Hematopoietic multipotent progenitor cell treated with erythropoietin and hydrocortisone succinate and interleukin-3 and kit ligand, for 15 days (in vitro differentiated cells): ENCODE data around the gene MZT2B.
"Not testable (repeated sequence)": the region's sequence is repeated elsewhere in the genome, so short reads cannot be mapped to it uniquely, and the experiment has no call there.

Experiments
- DNase-seq: peaks from one replicate; pipeline ENCODE4 v3.0.0-alpha.2; 2015; ENCODE audit warnings: low spot score

MZT2B gene

DNA sequence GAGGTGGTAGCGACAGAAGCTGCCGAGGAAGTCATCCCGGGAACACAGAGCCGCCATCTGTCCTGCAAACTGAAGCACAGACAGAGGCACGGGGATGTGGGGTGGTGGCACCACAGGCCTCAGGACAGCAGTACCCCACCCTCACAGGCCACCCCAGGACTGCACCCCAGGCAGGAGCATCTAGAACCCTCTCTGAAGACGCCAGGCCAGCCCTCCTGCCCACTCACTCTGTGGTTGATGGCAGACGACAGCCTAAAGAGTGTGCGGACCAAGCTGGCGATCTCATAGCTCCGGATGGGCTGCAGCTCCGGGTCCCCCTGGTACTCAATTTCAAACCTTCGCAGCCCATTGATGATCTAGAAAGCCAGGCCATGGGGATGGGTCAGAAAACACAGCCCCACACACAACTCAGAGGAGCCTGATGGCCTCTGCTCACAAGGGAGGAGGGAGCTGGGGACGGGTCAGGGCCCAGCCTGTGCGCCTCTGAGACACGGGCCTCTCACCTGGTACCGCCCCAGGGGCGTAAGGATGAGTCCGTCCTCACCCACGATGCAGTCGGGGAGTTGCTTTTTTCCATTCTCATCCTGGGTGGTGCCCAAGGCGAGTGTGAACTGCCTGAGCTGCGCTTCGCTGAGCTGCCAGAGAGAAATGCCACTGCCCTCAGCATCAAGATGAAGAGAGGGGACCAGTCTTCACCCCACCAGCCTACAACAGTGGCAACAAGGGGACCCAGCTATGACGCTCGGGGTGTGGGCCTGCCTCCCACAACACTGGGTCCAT lies 29.1 kb upstream of the MZT2B start:
- no peak for DNase-seq

DNA sequence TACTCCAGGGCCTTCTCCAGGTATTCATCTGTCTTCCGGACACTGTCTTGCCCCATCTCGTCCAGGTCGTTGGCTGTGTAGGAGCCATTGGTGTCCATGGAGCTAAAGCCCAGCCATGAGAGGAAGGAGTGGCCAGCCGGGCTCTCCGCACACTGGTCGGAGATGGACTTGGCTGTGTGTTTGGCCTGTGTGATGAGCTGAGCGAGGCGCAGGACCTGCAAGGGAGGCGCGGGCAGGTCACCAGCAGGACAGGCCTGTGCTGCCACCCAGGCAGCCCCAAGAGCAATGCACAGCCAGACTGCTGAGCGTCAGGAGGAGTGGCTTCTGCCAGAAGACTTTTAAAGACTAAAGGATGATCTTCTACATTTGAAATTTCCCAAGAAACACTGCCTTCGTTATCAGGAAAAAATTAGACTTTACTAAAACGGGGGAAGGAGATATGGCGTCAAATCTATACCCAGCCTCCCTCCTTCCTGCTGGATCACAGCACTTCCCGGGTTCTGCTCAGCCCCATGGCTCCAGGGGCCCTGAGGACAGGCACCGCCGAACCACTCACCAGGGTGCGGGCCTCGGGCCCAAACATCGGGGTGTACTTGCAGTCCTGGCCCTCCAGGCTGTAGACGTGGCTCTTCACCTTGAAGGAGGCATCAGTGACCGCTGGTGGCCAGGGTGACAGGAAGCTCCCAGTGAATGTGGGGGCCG lies 28.2 kb upstream of the MZT2B start:
- DNase-seq: not testable (repeated sequence)

DNA sequence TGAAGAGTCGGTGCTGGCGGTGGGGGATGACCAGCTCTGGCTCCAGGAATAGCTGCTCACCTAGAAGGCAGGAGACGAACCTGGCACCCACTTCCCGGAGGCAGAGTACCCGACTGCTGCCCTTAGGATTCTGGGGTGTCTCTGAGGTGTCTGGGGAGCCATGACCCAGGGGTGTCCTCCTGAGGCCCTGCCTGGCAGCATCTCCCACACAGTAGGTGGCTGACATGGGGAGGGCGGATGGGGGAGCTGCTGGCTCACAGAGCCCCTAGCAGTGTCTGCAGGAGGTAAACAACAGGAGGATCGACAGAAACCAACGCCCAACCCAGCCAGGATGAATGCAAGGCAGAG lies 27.7 kb upstream of the MZT2B start:
- DNase-seq: not testable (repeated sequence)

DNA sequence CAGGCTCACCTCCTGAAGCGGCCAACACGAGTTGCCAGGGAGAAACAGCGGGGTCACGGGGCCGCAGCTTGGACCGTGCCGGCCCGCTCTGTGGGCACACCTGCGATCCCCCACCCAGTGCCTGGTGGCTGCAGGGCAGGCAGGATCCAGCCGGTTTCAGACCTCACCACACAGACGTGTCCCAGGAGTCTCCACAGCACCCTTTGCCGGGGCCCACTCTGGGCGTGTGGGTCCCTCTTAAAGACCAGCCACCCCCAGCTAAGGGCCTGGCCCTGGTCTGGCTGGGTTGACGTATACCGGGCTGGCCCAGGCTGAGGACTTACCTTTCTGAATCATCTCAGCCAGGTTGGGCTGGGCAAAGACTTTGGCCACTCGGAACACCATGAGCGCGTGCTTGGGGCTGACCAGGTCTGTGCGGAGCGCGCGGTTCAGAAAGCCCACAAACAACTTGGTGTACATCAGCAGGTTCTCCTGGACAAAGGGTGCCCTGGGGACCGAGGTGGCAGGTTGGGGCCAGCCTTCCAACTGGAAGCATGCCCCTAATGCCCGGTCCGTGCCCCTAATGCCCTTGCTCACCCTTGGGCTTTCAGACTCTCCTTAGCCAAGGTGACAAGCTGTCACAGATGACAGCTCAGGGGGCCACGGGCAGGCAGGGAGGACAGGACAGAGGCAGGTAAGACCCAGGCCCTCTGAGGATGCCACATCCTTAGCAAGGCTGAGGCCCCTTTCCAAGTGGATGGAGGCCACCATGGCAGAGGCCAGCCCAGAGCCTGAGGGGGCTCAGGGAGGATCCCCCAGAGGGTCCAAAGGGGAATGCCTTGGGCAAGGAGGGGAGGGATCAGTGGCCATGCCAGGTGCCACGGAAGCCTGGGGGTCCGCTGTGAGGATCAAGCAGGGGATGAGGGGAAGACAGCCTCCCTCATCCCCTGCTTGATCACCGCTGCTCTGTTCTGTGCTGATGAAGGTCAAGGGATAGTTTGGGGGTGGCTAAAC lies 27.0 kb upstream of the MZT2B start:
- no peak for DNase-seq

DNA sequence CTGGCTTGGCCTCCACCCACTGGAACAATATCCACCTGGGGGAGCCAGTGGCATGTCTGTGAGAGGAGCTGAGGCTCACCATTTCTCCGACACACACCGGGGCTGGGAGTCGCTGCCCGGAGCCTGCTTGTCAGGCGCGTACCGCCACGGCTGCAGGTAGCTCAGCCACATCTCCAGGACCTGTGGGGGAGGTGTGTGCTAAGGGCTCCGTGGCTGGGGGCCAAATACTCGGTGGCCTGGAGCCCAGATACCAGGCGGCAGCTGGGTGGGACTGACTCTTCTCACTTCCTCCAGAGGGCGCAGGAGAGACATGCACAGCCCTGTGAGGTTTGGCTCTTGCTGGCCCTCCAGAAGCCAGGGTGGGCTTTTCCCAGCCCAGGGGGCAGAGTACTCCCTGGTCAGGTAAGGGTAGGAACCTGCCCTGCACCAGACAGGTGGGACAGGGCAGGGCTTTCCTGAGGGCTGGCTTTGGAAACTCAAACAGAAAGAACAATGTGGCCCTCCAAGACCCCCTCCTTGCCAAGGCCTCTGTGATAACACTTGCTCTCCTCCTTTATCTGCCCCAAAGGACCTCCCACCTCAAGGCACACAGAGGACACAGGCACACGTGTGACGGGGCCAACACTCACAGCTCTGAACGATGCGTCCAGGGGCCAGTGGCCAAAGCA lies 26.0 kb upstream of the MZT2B start:
- DNase-seq: peak; percentile 57

DNA sequence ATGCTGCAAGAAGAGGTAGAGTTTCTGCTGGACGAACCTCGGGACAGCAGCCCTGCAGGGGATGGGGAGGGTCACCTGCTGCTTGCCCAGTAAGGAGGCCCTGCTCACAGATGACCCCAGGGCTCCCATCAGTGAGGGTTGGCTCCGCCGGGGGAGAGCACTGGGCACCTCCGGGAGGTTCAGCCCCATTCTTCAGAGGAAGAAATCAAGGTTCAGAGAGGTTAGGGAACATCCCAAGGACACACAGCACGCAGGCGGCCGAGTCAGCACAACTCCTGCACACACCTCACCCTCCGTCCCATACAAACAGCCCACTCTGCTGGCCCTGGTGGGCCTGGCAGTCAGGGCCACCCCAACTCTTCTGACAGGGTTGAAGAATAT lies 25.4 kb upstream of the MZT2B start:
- no peak for DNase-seq

DNA sequence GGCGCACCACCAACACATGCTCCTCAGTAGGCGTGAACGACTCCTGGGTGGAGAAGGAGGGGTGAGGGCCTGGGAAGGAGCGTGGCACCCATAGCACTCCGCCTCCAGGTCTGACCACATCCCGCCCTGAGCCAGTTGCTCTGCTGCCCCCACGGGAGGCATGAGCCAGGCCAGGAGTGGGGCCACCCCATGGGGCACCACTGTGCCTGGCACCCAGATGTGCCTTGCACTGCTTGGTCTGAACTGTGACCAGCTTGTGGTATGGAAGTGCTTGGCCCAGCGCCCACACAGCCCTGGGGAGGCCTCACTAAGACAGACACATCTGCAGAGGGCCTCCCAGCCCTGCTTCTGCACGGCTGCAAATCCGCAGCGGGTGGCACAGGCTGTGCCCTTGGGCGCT lies 24.7 kb upstream of the MZT2B start:
- DNase-seq: not testable (repeated sequence)

DNA sequence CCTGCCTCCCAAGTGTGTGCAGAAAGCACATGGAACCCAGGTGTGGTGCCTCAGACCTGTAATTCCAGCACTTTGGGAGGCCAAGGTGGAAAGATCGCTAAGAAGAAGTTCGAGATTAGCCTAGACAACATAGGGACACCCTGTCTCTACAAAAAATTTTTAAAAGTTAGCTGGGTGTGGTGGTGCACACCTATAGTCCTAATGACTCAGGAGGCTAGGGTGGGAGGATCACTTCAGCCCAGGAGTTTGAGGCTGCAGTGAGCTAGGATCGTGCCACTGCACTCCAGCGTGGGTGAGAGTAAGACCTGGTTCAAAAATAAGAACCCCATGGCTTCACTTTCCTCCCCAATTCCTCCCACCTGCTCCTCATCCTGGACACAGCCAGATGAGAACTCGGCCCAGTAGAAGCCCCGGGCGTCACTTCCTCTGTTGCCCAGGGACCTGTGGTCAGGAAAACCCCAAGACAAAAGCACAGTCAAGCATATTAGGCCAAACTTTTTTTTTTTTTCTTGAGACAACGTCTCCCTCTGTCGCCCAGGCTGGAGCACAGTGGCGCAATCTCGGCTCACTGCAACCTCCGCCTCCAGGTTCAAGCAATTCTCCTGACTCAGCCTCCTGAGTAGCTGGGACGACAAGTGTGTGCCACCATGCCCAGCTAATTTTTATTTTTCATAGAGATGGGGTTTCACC lies 24.1 kb upstream of the MZT2B start:
- DNase-seq: not testable (repeated sequence)

DNA sequence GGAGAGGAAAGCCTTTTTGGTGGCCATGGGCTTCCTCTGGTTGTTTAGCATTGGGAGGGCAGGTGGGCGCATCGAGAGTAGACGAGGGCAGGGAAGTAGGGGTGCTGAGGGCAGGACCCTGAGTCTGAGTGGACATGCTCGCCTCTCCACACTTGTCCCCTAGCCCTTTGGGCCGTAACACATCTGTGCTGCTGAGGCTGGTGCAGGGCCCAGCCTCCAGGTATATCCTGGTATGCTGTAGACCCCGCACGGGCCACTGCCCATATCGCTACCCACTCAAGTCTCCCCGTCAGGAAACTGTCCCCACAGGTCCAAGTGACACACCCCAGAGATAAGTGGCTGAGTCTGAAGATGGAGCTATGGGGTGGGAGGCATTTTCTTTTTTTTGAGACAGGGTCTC lies 23.4 kb upstream of the MZT2B start:
- DNase-seq: no peak

DNA sequence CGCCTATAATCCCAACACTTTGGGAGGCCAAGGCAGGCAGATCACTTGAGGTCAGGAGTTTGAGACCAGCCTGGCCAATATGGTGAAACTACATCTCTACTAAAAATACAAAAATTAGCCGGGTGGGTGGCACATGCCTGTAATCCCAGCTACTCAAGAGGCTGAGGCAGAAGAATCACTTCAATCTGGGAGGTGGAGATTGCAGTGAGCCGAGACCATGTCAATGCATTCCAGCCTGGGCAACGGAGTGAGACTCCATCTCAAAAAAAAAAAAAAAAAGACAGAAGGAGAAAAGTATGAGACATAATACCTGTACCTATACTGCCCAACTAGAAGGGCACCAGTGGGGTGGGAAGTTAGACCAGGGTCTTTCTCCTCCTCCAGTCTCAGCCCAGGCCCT lies 22.7 kb upstream of the MZT2B start:
- not testable (repeated sequence) for DNase-seq

DNA sequence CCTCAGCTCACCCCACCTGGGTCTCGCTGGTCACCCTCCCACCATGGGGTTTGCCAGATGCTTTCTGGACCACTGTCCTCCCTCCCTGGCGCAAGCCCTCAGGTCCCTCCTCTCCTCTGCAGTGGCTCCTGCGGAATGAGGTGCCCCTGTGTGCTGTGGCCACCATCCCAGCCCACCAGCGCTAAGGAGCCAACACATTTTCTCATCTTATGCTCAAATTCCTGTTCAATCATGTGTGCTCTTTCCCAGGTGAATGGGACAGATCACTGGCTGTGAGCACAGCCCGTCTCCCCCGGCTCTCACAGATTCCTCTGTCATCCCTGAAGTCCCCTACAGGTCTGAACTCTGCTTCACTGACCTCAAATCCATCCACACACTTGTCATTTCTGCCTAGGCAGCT lies 21.9 kb upstream of the MZT2B start:
- no peak for DNase-seq

DNA sequence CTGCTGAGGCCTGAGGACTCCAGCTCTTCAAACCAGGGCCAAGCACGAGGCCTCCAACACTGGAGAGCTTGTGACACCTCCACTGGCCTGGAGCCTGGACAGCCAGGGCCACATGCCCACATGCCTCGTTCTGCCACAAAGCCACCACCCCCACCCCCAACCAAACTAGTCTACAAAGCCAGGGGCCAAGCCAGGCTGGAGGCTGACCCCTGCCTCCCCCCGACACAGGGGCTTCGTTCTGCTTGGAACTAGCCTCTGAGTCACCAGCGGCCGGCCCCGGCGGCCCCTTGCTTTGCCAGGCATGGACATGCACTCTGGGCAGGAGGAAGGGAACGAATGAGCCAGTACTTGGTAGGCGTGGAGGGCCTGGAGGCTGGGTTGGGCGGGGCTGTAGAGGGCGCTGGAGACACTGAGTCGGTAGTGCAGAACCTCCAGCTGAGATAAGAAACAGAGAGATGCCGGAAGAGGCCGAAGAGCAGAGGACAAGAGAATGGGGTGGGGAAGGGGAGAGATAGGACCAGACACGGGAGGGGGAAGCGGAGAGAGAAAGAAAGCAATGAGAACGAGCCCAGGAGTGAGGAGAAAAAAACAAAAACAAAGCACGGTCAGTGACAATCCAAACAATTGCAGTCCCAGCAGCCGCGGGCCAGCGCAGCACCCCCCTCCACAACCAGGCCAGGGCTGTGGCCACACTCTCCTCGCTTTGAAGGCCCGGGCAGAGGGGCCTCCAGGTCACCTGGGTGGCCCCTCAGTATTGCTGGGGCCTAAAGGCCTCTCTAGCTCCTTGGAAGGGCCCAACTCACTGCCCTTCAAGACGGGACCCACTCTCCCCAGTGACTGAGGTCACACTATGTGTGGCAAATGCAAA lies 21.0 kb upstream of the MZT2B start:
- not testable (repeated sequence) for DNase-seq

DNA sequence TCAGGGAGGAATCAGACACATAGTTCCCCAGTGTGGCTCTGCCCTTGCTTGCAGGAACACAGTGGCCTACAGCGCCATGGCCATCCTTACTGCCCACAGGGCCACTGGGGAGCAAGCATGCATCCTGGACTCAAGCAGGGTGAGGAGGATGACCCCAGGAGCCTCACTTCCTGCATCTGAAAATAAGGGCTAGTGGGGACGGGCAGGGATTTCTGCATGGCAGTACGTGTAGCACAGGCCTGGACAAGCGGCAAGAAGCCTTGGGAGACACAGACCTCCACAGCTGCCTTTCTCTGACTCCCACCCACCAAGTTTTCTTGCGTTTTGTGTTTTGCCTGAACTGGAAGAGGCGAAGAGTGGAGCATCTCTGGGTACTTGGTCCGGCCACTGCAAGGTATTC lies 19.6 kb upstream of the MZT2B start:
- DNase-seq: not testable (repeated sequence)

DNA sequence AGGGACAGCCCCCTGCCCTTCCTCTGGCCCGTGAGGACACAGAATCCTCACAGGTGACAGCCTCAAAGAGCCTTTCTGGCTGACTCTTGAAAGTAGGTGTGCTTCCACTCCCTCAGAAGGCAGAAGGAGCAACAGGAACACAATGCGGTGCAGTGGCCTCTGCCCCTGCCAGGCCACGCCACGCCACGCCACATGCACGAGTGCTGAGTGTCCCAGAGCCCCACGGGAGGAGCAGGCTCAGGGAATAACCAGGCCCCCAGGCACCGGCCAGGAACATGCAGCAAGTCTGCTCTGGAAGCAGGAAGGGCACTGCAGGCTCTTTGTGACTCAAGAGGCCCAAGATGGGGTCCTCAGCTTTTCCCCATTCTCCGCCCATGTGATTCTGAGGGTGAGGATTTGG lies 19.1 kb upstream of the MZT2B start:
- no peak for DNase-seq

DNA sequence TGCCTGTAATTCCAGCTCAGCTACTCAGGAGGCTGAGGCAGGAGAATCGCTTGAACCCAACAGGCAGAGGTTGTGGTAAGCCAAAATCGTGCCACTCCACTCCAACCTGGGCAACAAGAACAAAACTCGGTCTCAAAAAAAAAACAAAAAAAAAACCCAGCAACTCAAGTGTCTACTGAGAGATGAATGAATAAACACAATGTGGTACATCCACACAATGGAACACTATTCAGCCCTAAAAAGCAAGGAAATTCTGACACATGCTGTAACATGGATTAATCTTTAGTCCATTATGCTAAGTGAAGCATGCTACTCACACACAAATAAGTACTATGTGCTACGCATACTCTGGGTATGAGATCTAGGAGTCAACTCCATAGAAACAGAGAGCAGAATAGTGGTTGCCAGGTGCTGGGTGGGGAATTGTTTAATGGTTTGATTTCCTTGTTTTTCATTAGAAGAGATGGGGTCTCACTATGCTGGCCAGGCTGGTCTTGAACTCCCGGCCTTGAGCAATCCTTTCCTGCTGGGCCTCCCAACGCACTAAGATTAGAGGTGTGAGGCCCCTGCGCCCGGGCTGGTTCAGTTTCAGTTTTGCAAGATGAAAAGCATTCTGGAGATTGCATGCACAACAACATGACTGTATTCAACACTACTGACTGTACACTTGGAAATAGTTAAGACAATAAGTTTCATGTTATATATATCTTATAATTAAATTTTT lies 16.6 kb upstream of the MZT2B start:
- no peak for DNase-seq

DNA sequence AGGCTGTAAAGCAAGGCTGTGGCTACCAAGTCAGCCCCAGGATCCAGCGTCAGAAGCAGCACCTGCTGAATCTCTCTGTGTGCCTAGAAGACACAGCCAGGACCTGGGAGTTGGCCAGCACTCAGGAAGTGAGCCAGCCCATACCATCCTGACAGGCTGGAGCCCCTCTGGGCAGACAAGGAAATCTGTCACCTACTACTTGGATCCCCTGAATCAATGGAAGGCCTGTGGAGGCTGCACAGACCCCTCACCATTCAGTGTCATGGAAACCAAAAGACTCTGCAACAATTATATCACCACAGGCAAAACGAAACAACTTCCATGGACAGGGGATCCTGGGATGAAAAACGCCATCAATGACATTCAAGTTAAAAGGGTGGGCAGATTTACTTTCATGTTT lies 15.5 kb upstream of the MZT2B start:
- DNase-seq: not testable (repeated sequence)

DNA sequence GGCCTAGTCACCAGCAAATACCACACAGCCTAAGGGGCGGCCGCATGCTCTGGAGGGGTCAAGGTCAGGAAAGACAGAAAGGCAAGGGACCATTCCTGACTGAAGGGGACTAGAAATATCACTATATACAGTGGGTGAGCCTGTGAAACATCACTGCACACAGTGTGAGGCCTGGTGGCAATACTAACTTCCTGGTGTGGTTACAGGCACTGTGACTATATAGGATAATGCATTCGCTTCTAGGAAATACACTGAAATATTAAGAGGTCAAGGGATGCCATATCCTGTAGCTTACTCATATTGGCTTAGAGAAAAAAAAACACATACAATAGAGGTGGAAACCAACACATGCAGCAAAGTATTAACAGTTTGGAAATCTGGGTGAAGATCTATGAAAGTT lies 12.9 kb upstream of the MZT2B start:
- DNase-seq: not testable (repeated sequence)

DNA sequence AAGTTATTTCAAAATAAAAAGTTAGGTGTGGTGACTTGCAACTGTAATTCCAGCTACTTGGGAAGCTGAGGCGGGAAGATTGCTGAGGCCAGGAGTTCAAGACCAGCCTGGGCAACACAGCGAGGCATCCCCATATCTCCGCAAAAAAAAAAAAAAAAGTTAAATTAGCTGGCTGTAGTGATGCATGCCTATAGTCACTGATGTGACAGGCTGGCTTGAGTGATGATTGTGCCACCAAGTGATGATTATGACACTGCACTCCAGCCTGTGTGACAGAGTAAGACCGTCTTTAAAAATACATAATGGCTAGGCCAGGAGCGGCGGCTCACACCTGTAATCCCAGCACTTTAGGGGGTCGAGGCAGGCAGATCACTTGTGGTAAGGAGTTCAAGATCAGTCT lies 12.2 kb upstream of the MZT2B start:
- no peak for DNase-seq

DNA sequence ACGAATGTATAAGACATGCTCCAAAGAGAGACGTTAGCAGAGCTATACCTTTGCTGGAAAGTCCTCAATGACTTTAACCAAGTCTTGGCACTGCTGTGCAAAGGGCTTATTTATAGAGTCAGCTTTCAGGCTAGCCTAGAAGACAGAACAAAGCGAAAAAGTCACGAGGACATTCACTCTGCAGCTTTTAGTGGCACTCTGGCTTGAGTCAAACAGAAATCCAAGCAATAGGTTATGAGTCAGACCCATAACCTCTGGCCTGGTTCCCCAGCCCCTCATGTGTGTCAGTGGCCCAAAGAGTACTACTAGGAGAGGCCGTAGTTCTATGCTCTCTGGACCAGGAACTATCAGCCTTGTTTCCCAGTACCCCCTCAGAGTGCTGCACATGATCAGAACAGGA lies 7.2 kb upstream of the MZT2B start:
- DNase-seq: not testable (repeated sequence)
